PC-3 (cell line): ENCODE measurements around the gene CSTF3. TPM values are rescaled to one million over a fixed set of nuclear protein-coding genes. Genes with fewer than 3 reads are reported as not detected.

ENCODE experiments used
- ATAC-seq: fragments of 200-7000 bp; cut with Tn5 transposase; 2 replicates; pipeline ENCODE4 v1.9.1; 2020; ENCODE audit warnings: mild to moderate bottlenecking, moderate library complexity
- BruUV-seq: library from RNA; stranded (reverse); fragments of 400-500 nt; replicated peaks from 2 replicates; lab custom pipeline; 2021; lab: Mats Ljungman, UMichigan
- CTCF ChIA-PET: fragments of 300-600 bp; sonication (Branson Sonifier 250); formaldehyde crosslinking; loops from one replicate; lab custom pipeline; 2022; ENCODE audit warnings: antibody characterized with exemption; lab: Charles Lee
- POLR2A ChIA-PET: fragments of 300-600 bp; sonication (Branson Sonifier 250); formaldehyde crosslinking; loops from one replicate; lab custom pipeline; 2022; ENCODE audit warnings: antibody characterized with exemption; ENCODE audit not compliant: unreplicated experiment; lab: Charles Lee
- DNase-seq: peaks from one replicate; pipeline ENCODE4 v3.0.0-alpha.2; 2015
- H2AFZ ChIP-seq: fragments of 300-600 bp; sonication (generic); 2 replicates; pipeline ENCODE4 v1.6.0; 2016; ENCODE audit warnings: antibody characterized with exemption, low read length
- H3F3A ChIP-seq: fragments of 300-600 bp; sonication (generic); one replicate; pipeline ENCODE4 v1.6.0; 2017; ENCODE audit warnings: antibody characterized with exemption, low read length, control low read depth, mild to moderate bottlenecking; ENCODE audit not compliant: unreplicated experiment
- H3K27ac ChIP-seq: fragments of 300-600 bp; sonication (generic); 2 replicates; pipeline ENCODE4 v1.5.1; 2016; ENCODE audit warnings: mild to moderate bottlenecking, low read length
- H3K27me3 ChIP-seq: fragments of 300-600 bp; sonication (generic); 2 replicates; pipeline ENCODE4 v1.6.1; 2016; ENCODE audit warnings: low read length, mixed read lengths
- H3K36me3 ChIP-seq: fragments of 300-600 bp; sonication (generic); 2 replicates; pipeline ENCODE4 v1.6.1; 2016; ENCODE audit warnings: low read depth, mixed run types, low read length, mixed read lengths
- H3K4me1 ChIP-seq: fragments of 300-600 bp; sonication (generic); 2 replicates; pipeline ENCODE4 v1.5.1; 2016; ENCODE audit warnings: low read length; ENCODE audit not compliant: insufficient read depth
- H3K4me2 ChIP-seq: fragments of 300-600 bp; sonication (generic); 2 replicates; pipeline ENCODE4 v1.6.0; 2016; ENCODE audit warnings: low read length
- H3K4me3 ChIP-seq: fragments of 300-600 bp; sonication (generic); 2 replicates; pipeline ENCODE4 v1.5.1; 2016; ENCODE audit warnings: mild to moderate bottlenecking, low read length, mixed read lengths
- H3K79me2 ChIP-seq: fragments of 300-600 bp; sonication (generic); 2 replicates; pipeline ENCODE4 v1.6.1; 2017; ENCODE audit warnings: low read length, mixed read lengths
- H3K9ac ChIP-seq: fragments of 300-600 bp; sonication (generic); 2 replicates; pipeline ENCODE4 v1.6.0; 2016; ENCODE audit warnings: mild to moderate bottlenecking, low read length
- H3K9me2 ChIP-seq: fragments of 300-600 bp; sonication (generic); replicated peaks from 2 replicates; pipeline ENCODE4 v1.6.1; 2016; ENCODE audit warnings: mixed run types, low read length, mixed read lengths
- H3K9me3 ChIP-seq: fragments of 300-600 bp; sonication (generic); 2 replicates; pipeline ENCODE4 v1.6.1; 2016; ENCODE audit warnings: low read length, mixed read lengths
- H4K20me1 ChIP-seq: fragments of 300-600 bp; sonication (generic); 2 replicates; pipeline ENCODE4 v1.6.1; 2016; ENCODE audit warnings: low read length, mixed read lengths
- CTCF ChIP-seq: fragments of 300-600 bp; sonication (generic); conservative IDR thresholded peaks from 2 replicates; pipeline ENCODE4 v1.5.1; 2017; ENCODE audit warnings: antibody characterized with exemption, low read depth, mild to moderate bottlenecking, low read length
- EZH2 ChIP-seq: fragments of 300-600 bp; sonication (generic); IDR thresholded peaks from one replicate; pipeline ENCODE4 v1.6.1; 2017; ENCODE audit warnings: antibody characterized with exemption, mild to moderate bottlenecking, low read length; ENCODE audit not compliant: unreplicated experiment
- EZH2phosphoT487 ChIP-seq: fragments of 300-600 bp; sonication (generic); IDR thresholded peaks from 2 replicates; pipeline ENCODE4 v1.6.1; 2018; ENCODE audit warnings: mild to moderate bottlenecking, antibody characterized with exemption, low read length, borderline replicate concordance
- intact Hi-C: fragments of 100-400 bp; cut with micrococcal nuclease; formaldehyde crosslinking; loops from 2 replicates; pipeline ENCODE4 v1.9.0; 2023
- total RNA-seq: library from RNA; depleted of rRNA; stranded (reverse); fragments of >200 nt; gene quantifications from 2 replicates; pipeline ENCODE4 v1.2.3, GENCODE V29; 2014

The CSTF3 gene
- total RNA-seq, 1 experiment from 2014 or later, result 30.0 TPM

GRCh38 chr11:33185756-33186155 lies 24.5 kb upstream of the CSTF3 start:
- no peak for ATAC-seq
- no peaks in the 10 kb centered on the region for H3K79me2 ChIP-seq
- intact Hi-C loops, result no loop called here
- no peaks in the 10 kb centered on the region for H3K27me3 ChIP-seq
- TF ChIP-seq EZH2 (no peak), EZH2phosphoT487 (no peak), CTCF (no peak)
- no peaks in the 10 kb centered on the region for H4K20me1 ChIP-seq
- H3K9me2 ChIP-seq, result no peaks in the 10 kb centered on the region
- H2AFZ ChIP-seq, result no peak overlapping the region
- H3K9ac ChIP-seq, result no peak overlapping the region
- no peaks in the 10 kb centered on the region for H3K4me1 ChIP-seq
- no peaks in the 10 kb centered on the region for H3K36me3 ChIP-seq
- ChIA-PET CTCF (no interaction called here), POLR2A (no interaction called here)
- H3K9me3 ChIP-seq, result no peaks in the 10 kb centered on the region
- H3K4me3 ChIP-seq, result no peak overlapping the region
- no peaks in the 10 kb centered on the region for H3F3A ChIP-seq
- H3K4me2 ChIP-seq, result no peak overlapping the region
- no peak overlapping the region for H3K27ac ChIP-seq
- no TSS peak for BruUV-seq
- no peak for DNase-seq

- no TSS peak for BruUV-seq
- H4K20me1 ChIP-seq, result no peaks in the 10 kb centered on the region
- ATAC-seq (no peak), DNase-seq (no peak)
- no peak overlapping the region for H2AFZ ChIP-seq
- TF ChIP-seq CTCF, result no peak
- TF ChIP-seq EZH2, result no peak
- no peak for TF ChIP-seq EZH2phosphoT487
- POLR2A ChIA-PET, result no interaction called here
- H3K27me3 ChIP-seq, result no peaks in the 10 kb centered on the region
- H3K4me3 ChIP-seq, result no peak overlapping the region
- no peaks in the 10 kb centered on the region for H3K9me3 ChIP-seq
- H3K79me2 ChIP-seq, result no peaks in the 10 kb centered on the region
- H3K27ac ChIP-seq, result no peak overlapping the region
- intact Hi-C loops, result no loop called here
- no peaks in the 10 kb centered on the region for H3K36me3 ChIP-seq
- no peak overlapping the region for H3K4me2 ChIP-seq
- H3K4me1 ChIP-seq, result no peaks in the 10 kb centered on the region
- CTCF ChIA-PET, result no interaction called here
- H3F3A ChIP-seq, result no peaks in the 10 kb centered on the region
- H3K9me2 ChIP-seq, result no peaks in the 10 kb centered on the region
- no peak overlapping the region for H3K9ac ChIP-seq
Observed at GRCh38 chr11:33182246-33182878, 21.1 kb upstream of the CSTF3 start.

- H4K20me1 ChIP-seq, result no peaks in the 10 kb centered on the region
- H3F3A ChIP-seq, result no peaks in the 10 kb centered on the region
- POLR2A ChIA-PET, result no interaction called here
- H3K27me3 ChIP-seq, result no peaks in the 10 kb centered on the region
- H3K4me2 ChIP-seq, result no peak overlapping the region
- no peak overlapping the region for H2AFZ ChIP-seq
- intact Hi-C loops, result no loop called here
- no peaks in the 10 kb centered on the region for H3K9me3 ChIP-seq
- H3K4me3 ChIP-seq, result no peak overlapping the region
- no peak overlapping the region for H3K9ac ChIP-seq
- no peaks in the 10 kb centered on the region for H3K79me2 ChIP-seq
- H3K4me1 ChIP-seq, result no peaks in the 10 kb centered on the region
- no peaks in the 10 kb centered on the region for H3K36me3 ChIP-seq
- no peak overlapping the region for H3K27ac ChIP-seq
- H3K9me2 ChIP-seq, result no peaks in the 10 kb centered on the region
- CTCF ChIA-PET, result no interaction called here
- DNase-seq (no peak), ATAC-seq (no peak)
- no TSS peak for BruUV-seq
- TF ChIP-seq CTCF (no peak), EZH2phosphoT487 (no peak), EZH2 (no peak)
Observed at GRCh38 chr11:33179348-33179803, 18.1 kb upstream of the CSTF3 start.
